Measurements from ENCODE around the gene KIF5A.

- no peak for TF ChIP-seq POLR2A (IDR thresholded peaks at IDR 0.05; ENCODE audit: low read depth, low read length)
- TF ChIP-seq POLR2AphosphoS5 (IDR thresholded peaks at IDR 0.05; ENCODE audit: low read depth, low read length): no peak
- no peak for TF ChIP-seq TAF1 (IDR thresholded peaks at IDR 0.05; ENCODE audit: borderline replicate concordance, low read depth, low read length)
Measured at GRCh38 chr12:57602544-57602943, 52.7 kb downstream of the KIF5A start.

Measured in GM12892 (cell line).